KMS-11 (cell line): Measurements from ENCODE around the gene GAB4.
"Not testable (repeated sequence)": the region's sequence is repeated elsewhere in the genome, so short reads cannot be mapped to it uniquely, and the experiment has no call there.

Source experiments
- H2AFZ ChIP-seq: fragments of 200-600 bp; sonication (generic); 2 replicates; pipeline ENCODE4 v1.6.1; 2016; ENCODE audit warnings: antibody characterized with exemption, mixed run types, low read depth
- H3K27ac ChIP-seq: fragments of 200-600 bp; sonication (generic); 2 replicates; pipeline ENCODE4 v1.6.1; 2016; ENCODE audit warnings: mild to moderate bottlenecking, mixed run types
- H3K27me3 ChIP-seq: fragments of 200-600 bp; sonication (generic); 2 replicates; pipeline ENCODE4 v1.6.1; 2017; ENCODE audit warnings: mild to moderate bottlenecking, low read depth, mixed run types, moderate library complexity; ENCODE audit not compliant: insufficient read depth
- H3K36me3 ChIP-seq: fragments of 200-600 bp; sonication (generic); 2 replicates; pipeline ENCODE4 v1.6.1; 2017; ENCODE audit warnings: mild to moderate bottlenecking, mixed run types; ENCODE audit not compliant: insufficient read depth
- H3K4me1 ChIP-seq: fragments of 200-600 bp; sonication (generic); 2 replicates; pipeline ENCODE4 v1.6.1; 2016; ENCODE audit warnings: mild to moderate bottlenecking, low read depth, mixed run types; ENCODE audit not compliant: poor library complexity, severe bottlenecking
- H3K4me2 ChIP-seq: fragments of 200-600 bp; sonication (generic); 2 replicates; pipeline ENCODE4 v1.7.0; 2016; ENCODE audit warnings: mild to moderate bottlenecking, mixed run types
- H3K4me3 ChIP-seq: fragments of 200-600 bp; sonication (generic); IDR thresholded peaks from 2 replicates; pipeline ENCODE4 v1.6.1; 2017; ENCODE audit warnings: low read depth, low read length, mixed read lengths; ENCODE audit not compliant: insufficient read depth
- H3K79me2 ChIP-seq: fragments of 200-600 bp; sonication (generic); 2 replicates; pipeline ENCODE4 v1.6.1; 2016; ENCODE audit warnings: low read depth, mixed run types; ENCODE audit not compliant: insufficient read depth
- H3K9ac ChIP-seq: fragments of 200-600 bp; sonication (generic); 2 replicates; pipeline ENCODE4 v1.6.1; 2016; ENCODE audit warnings: mild to moderate bottlenecking, mixed run types
- H4K20me1 ChIP-seq: fragments of 200-600 bp; sonication (generic); 2 replicates; pipeline ENCODE4 v1.6.1; 2016; ENCODE audit warnings: mild to moderate bottlenecking, mixed run types; ENCODE audit not compliant: insufficient read depth
- TF ChIP-seq, protein P1 (sequence below): fragments of 200-600 bp; sonication (generic); conservative IDR thresholded peaks from 2 replicates; pipeline ENCODE4 v1.6.1; 2017; ENCODE audit warnings: low read depth, mild to moderate bottlenecking, antibody characterized with exemption, low read length, moderate library complexity, mixed read lengths

The GAB4 gene

DNA sequence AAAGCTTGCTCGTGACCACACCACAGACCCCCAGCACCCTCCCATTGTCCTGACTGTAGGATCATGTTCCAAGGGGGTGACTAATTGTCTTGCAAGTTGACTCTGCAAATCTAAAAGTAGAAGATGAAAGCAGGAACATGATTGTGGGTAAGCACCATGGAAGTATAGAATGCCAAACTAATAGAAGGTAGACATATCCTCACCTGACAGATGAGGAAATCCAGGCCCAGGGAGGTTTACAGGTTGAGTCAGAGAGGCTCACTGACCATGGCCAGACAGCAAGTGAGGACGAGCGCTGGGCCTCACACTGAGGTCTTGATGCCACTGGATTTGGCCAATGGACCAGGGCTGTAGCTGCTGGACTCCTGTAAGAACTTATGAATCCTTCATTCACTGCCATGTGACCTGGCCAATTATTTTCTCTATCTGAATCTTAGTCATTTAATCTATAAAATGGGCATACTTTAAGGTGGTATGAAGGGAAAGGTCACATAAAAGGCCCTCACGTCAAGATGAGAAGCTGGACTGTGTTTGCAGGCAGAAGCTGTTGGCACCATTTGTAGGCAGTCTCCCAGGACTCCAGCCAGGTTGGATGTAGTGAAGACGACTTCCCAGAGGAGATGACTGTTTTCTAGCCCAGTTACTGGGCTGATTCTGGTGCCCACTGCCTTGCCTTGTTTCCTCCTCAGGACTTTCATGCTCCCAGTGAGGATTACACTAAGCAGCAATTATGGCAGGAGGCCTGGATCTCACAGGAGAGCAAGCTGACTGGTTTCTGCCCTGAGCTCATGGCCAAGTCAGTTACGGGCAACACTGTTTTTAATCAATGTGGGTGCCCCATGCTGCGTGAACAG is 54.6 kb downstream of the GAB4 start:
- no peaks in the 10 kb centered on the region for H4K20me1 ChIP-seq
- TF ChIP-seq, protein P1, sequence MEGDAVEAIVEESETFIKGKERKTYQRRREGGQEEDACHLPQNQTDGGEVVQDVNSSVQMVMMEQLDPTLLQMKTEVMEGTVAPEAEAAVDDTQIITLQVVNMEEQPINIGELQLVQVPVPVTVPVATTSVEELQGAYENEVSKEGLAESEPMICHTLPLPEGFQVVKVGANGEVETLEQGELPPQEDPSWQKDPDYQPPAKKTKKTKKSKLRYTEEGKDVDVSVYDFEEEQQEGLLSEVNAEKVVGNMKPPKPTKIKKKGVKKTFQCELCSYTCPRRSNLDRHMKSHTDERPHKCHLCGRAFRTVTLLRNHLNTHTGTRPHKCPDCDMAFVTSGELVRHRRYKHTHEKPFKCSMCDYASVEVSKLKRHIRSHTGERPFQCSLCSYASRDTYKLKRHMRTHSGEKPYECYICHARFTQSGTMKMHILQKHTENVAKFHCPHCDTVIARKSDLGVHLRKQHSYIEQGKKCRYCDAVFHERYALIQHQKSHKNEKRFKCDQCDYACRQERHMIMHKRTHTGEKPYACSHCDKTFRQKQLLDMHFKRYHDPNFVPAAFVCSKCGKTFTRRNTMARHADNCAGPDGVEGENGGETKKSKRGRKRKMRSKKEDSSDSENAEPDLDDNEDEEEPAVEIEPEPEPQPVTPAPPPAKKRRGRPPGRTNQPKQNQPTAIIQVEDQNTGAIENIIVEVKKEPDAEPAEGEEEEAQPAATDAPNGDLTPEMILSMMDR, result no peak
- H3K27me3 ChIP-seq, result no peaks in the 10 kb centered on the region
- no peak overlapping the region for H3K9ac ChIP-seq
- no peak overlapping the region for H3K27ac ChIP-seq
- H3K36me3 ChIP-seq, result no peaks in the 10 kb centered on the region
- H2AFZ ChIP-seq, result no peak overlapping the region
- H3K4me3 ChIP-seq, result no peak overlapping the region
- no peak overlapping the region for H3K4me2 ChIP-seq
- no peaks in the 10 kb centered on the region for H3K4me1 ChIP-seq
- no peaks in the 10 kb centered on the region for H3K79me2 ChIP-seq

DNA sequence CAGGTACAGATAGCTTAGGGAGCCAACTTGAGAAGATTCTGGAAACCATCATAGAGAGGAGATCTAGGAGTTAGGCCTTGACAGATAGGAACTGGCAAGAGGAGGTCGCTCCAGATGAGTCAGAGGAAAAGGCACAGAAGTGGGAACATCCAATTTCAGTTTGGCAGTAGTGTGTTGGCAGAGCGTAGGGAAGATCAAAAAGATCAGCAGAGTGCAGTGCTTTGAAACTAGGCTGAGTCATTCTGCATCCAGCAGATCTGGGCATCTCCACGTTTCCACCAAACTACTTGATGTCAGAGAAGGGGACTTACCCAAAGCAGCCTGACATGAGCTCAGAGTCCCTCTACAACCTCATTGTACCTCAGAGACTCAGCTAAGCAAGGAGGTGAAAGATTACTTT is 58.5 kb downstream of the GAB4 start:
- H3K27ac ChIP-seq, result no peak overlapping the region
- H4K20me1 ChIP-seq, result no peaks in the 10 kb centered on the region
- H3K27me3 ChIP-seq, result no peaks in the 10 kb centered on the region
- TF ChIP-seq, protein P1, result no peak
- H3K4me2 ChIP-seq, result no peak overlapping the region
- H3K36me3 ChIP-seq, result no peaks in the 10 kb centered on the region
- no peak overlapping the region for H2AFZ ChIP-seq
- no peak overlapping the region for H3K9ac ChIP-seq
- H3K4me3 ChIP-seq, result no peak overlapping the region
- no peaks in the 10 kb centered on the region for H3K4me1 ChIP-seq
- no peaks in the 10 kb centered on the region for H3K79me2 ChIP-seq

DNA sequence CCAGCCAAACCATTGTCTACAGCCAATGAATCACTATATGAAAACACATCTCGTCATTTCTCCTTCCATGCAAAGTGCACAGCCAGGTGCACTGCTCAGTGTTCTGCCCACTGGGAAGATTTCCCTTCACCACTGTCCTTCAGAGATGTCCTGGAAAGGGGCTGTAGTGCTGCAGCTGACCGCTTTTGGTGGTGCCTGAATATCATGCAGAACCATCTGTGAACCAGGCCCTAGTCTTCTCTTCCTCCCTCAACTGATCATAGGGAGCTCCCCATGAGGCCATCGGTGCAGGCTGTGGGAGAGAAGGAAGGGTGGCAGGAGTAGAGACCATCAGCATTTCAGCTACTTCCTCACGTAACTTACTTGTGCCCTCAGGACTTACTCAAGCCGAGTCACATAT is 70.2 kb downstream of the GAB4 start:
- TF ChIP-seq, protein P1, result no peak
- no peaks in the 10 kb centered on the region for H3K79me2 ChIP-seq
- no peaks in the 10 kb centered on the region for H3K27me3 ChIP-seq
- no peak overlapping the region for H3K4me2 ChIP-seq
- no peak overlapping the region for H2AFZ ChIP-seq
- no peaks in the 10 kb centered on the region for H4K20me1 ChIP-seq
- H3K4me1 ChIP-seq, result no peaks in the 10 kb centered on the region
- no peaks in the 10 kb centered on the region for H3K36me3 ChIP-seq
- no peak overlapping the region for H3K9ac ChIP-seq
- H3K4me3 ChIP-seq, result no peak overlapping the region
- H3K27ac ChIP-seq, result no peak overlapping the region

DNA sequence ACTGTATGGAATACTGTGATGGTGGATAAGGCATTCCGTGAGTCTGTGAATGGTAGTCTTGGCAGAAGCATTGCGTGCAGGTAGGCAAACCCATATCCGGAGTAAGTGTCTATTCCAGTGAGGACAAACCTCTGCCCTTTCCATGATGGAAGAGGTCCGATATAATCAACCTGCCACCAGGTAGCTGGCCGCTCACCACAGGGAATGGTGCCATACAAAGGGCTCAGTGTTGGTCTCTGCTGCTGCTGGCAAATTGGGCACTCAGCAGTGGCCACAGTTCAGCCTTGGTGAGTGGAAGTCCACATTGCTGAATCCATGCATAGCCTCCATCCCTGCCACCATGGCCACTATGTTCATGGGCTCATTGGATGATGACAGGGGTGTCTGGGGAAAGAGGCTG is 70.8 kb downstream of the GAB4 start:
- not testable (repeated sequence) for H3K9ac ChIP-seq, H2AFZ ChIP-seq, H3K36me3 ChIP-seq, H3K27me3 ChIP-seq, H3K4me1 ChIP-seq, H3K79me2 ChIP-seq, H3K27ac ChIP-seq, H3K4me2 ChIP-seq, H4K20me1 ChIP-seq, H3K4me3 ChIP-seq

DNA sequence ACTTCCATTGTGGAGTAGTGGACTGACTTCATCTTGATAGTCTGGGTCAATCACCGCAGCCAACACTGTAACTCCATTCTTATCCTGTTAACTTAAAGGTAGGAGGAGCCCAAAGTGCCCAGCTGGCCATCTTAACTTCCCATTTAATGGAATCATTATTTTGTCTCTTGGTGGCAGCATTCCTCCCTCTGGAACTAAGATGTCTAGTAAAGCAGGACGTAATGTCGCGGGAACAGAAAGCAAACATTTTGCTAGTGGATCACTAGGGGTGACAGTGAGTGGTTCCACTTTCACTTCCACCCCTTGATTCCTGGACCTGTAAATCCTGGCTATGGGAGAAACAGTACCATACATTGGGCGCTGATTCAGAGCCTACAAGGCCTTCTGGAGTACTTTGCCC is 71.4 kb downstream of the GAB4 start:
- Histone ChIP-seq H3K4me1 (no peaks in the 10 kb centered on the region), H4K20me1 (no peaks in the 10 kb centered on the region), H3K79me2 (no peaks in the 10 kb centered on the region), H3K4me3 (no peak overlapping the region), H3K36me3 (no peaks in the 10 kb centered on the region), H3K9ac (no peak overlapping the region), H3K4me2 (no peak overlapping the region), H3K27me3 (no peaks in the 10 kb centered on the region), H3K27ac (no peak overlapping the region), H2AFZ (no peak overlapping the region)
- TF ChIP-seq, protein P1, result no peak
